Muscle layer of colon (tissue), 2 donors: ENCODE data around the gene GNB1L.

ENCODE experiments used
- H3K27ac ChIP-seq: one replicate; pipeline ENCODE4 v1.7.0; 2013; ENCODE audit warnings: low read depth, mild to moderate bottlenecking, low read length, moderate library complexity
- H3K27me3 ChIP-seq, 2 donors: one replicate each; pipeline ENCODE4 v1.7.0; 2013; ENCODE audit warnings: low read length in 2 of 2, mild to moderate bottlenecking in 2 of 2; ENCODE audit not compliant: insufficient read depth in 2 of 2, control insufficient read depth in 1 of 2
- H3K36me3 ChIP-seq: one replicate; pipeline ENCODE4 v1.7.0; 2013; ENCODE audit warnings: mild to moderate bottlenecking, low read length; ENCODE audit not compliant: insufficient read depth
- H3K4me1 ChIP-seq: one replicate; pipeline ENCODE4 v1.7.0; 2013; ENCODE audit warnings: mild to moderate bottlenecking, low read length; ENCODE audit not compliant: insufficient read depth
- H3K4me3 ChIP-seq, 2 donors: one replicate each; pipeline ENCODE4 v1.7.0; 2013; ENCODE audit warnings: low read length in 2 of 2, low read depth in 1 of 2, mild to moderate bottlenecking in 1 of 2, moderate library complexity in 1 of 2
- H3K9ac ChIP-seq: one replicate; pipeline ENCODE4 v1.7.0; 2013; ENCODE audit warnings: low read length
- H3K9me3 ChIP-seq: one replicate; pipeline ENCODE4 v1.7.0; 2013; ENCODE audit warnings: mild to moderate bottlenecking, low read length
- donor health status: abdominal sarcoma.
- donor health status: Adenocarcinoma of cecum.

Gene GNB1L

GRCh38 chr22:19879246-19879570 lies 24.5 kb upstream of the GNB1L start:
- peaks cover 18% of the 10 kb centered on the region for H3K4me1 ChIP-seq
- H3K9me3 ChIP-seq = no peaks in the 10 kb centered on the region
- H3K27ac ChIP-seq = no peak overlapping the region
- no peaks in the 10 kb centered on the region for H3K27me3 ChIP-seq
- no peak overlapping the region for H3K9ac ChIP-seq
- H3K36me3 ChIP-seq = no peaks in the 10 kb centered on the region
- no peak overlapping the region for H3K4me3 ChIP-seq

- Histone ChIP-seq H3K9me3 (no peaks in the 10 kb centered on the region), H3K27me3 (no peaks in the 10 kb centered on the region), H3K27ac (no peak overlapping the region), H3K9ac (no peak overlapping the region), H3K36me3 (no peaks in the 10 kb centered on the region), H3K4me1 (peaks cover 18% of the 10 kb centered on the region), H3K4me3 (no peak overlapping the region)
Observed at GRCh38 chr22:19878461-19879245, 24.0 kb upstream of the GNB1L start.

GRCh38 chr22:19877626-19878339 lies 23.1 kb upstream of the GNB1L start:
- Histone ChIP-seq H3K27ac (no peak overlapping the region), H3K4me1 (peaks cover 18% of the 10 kb centered on the region)

DNA sequence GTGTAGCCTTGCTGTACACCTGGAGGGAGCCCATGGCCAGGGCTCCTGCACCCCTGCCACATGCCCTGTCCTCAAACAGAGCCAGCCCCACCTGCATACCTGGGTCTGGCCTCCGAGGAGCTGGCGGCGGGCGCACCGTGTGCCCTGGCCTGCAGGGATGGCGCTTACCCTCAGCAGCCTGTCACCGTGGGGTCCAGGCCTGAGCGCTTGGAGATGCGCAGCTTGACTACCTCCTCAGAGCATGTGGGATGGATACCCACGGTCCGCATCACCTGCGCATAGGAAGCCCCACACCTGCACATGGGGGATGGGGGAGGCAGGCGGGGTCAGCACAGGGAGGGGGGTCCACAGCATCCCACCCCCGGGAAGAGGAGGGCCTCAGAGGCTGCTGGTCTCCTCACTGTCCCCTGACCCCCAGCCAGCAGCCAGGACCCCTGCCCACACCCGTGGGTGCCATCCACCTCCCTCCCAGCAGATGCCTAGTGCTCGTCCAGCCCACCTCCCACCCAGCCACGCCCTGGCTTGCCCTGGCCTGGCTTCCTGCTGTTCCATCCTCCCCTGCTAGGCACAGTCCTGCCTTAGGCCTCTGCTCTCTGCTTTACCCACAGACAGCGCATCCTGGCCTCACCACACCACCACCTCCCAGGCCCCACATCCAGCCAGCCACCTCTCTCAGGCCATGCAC lies 22.4 kb upstream of the GNB1L start:
- Histone ChIP-seq H3K27ac (no peak overlapping the region), H3K9me3 (no peaks in the 10 kb centered on the region), H3K27me3 (peaks cover 0 to 4% of the 10 kb centered on the region in 2 donors), H3K4me3 (no peak overlapping the region), H3K4me1 (peaks cover 18% of the 10 kb centered on the region), H3K36me3 (no peaks in the 10 kb centered on the region), H3K9ac (no peak overlapping the region)

More at GRCh38 chr22:19877626-19878339, 23.1 kb upstream of the GNB1L start:
- Histone ChIP-seq H3K4me3 (no peak overlapping the region), H3K36me3 (no peaks in the 10 kb centered on the region), H3K27me3 (peaks cover 0 to 4% of the 10 kb centered on the region in 2 donors), H3K9me3 (no peaks in the 10 kb centered on the region), H3K9ac (no peak overlapping the region)

GRCh38 chr22:19876314-19876940 lies 21.8 kb upstream of the GNB1L start:
- no peak overlapping the region for H3K4me3 ChIP-seq
- H3K27me3 ChIP-seq = peaks cover 0 to 4% of the 10 kb centered on the region in 2 donors
- H3K9me3 ChIP-seq = no peaks in the 10 kb centered on the region
- H3K36me3 ChIP-seq = no peaks in the 10 kb centered on the region
- peaks cover 11% of the 10 kb centered on the region for H3K4me1 ChIP-seq
- no peak overlapping the region for H3K9ac ChIP-seq
- H3K27ac ChIP-seq = no peak overlapping the region

DNA sequence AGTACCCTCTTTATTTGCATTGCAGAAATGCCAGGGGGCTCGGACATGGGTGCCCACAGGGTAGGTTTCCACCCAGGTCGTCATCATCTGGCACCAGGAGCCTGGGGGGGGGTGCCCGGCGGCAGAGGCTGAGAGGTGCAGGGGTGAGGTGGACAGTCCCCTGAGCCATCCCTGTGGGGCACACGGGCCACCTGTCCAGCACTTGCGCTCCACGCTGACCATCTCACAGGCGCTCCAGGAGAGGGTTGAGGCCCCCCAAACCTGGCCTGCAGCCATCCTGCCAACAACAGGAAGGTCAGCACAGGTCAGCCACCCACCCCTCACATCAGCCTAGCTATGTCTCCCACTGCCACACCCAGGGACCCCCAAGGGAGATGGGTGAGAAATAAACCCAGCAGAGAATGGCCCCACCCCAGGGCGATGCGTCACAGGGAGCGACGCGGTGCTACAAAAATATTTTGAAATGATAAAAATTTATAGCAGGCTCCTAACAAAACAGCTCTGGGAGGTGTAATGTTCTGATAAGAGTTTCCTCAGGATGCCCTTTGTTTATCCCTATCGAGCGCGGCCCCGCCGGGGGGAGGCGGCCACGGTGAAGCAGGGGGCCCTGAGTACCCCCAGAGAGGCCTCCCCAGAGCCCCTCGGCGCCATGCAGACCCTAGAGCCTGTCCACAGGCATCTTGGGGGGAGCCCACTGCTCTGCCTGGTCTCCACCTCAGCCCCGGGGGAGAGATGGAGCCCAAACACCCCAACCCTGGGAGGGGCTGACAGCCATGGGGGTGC lies 21.0 kb upstream of the GNB1L start:
- H3K27ac ChIP-seq = no peak overlapping the region
- no peaks in the 10 kb centered on the region for H3K9me3 ChIP-seq
- peaks cover 5% of the 10 kb centered on the region for H3K4me1 ChIP-seq
- H3K36me3 ChIP-seq = no peaks in the 10 kb centered on the region
- no peak overlapping the region for H3K4me3 ChIP-seq
- no peak overlapping the region for H3K9ac ChIP-seq
- peaks cover 0 to 4% of the 10 kb centered on the region in 2 donors for H3K27me3 ChIP-seq

GRCh38 chr22:19875061-19875530 lies 20.4 kb upstream of the GNB1L start:
- Histone ChIP-seq H3K9me3 (no peaks in the 10 kb centered on the region), H3K27ac (no peak overlapping the region), H3K9ac (no peak overlapping the region), H3K4me1 (no peaks in the 10 kb centered on the region), H3K36me3 (no peaks in the 10 kb centered on the region), H3K4me3 (no peak overlapping the region), H3K27me3 (peaks cover 0 to 4% of the 10 kb centered on the region in 2 donors)

DNA sequence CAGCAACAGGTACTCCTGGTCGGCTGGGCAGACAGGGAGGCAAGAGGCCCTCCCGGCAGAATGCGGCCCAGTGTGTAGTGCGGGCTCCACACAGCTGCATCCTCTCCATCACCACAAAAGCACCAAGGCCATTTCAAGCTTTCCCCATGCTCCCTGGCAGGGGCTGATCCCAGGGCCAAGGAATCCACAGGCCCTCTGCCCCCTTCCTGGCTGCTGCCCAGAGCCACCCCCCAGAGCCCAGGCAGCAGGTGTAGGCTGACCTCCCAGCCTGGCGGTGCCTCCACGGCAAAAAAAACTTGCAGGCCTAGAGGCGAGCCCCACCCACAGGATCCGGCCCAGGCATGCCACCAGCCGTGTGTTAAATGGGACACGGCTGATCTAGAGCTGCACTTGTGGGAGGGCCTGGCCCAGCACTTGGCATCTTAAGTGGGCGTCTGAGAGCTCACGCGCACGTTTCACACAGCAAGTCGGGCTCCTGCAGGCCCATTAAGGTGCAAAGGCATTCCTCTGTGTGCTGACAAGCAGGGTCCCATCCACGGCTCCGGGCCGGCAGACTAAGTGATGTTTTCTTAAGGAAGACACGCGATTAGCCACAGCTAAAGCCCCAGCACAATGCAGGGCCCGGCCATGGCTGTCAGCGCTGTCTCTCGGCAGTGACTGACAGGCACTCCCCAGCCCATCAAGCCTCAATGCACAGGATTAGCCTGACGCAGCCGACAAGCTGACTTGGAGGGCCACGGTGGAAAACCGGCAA lies 19.8 kb upstream of the GNB1L start:
- no peak overlapping the region for H3K9ac ChIP-seq

DNA sequence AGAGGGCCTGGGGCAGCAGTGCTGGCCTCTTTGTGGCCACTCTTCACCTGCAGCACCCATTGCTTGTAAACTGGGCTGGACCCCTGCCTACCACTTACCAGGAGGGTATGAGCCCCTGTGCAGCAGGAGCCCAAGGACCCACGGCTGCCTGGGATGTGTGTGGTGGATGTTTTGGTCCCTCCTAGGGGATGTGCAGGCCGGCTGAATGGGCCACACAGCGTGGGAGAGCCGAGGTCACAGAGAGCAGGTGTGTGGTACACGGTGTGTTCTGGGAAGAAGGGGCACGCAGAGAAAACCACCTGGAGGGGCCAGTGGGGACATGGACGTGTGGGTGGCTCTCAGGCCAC lies 19.3 kb upstream of the GNB1L start:
- no peaks in the 10 kb centered on the region for H3K9me3 ChIP-seq
- H3K27me3 ChIP-seq = peaks cover 0 to 4% of the 10 kb centered on the region in 2 donors

More for the DNA sequence above, 19.8 kb upstream of the GNB1L start:
- H3K36me3 ChIP-seq = no peaks in the 10 kb centered on the region
- H3K27me3 ChIP-seq = peaks cover 0 to 4% of the 10 kb centered on the region in 2 donors
- no peak overlapping the region for H3K27ac ChIP-seq
- no peaks in the 10 kb centered on the region for H3K9me3 ChIP-seq
- no peak overlapping the region for H3K4me3 ChIP-seq
- H3K4me1 ChIP-seq = no peaks in the 10 kb centered on the region

DNA sequence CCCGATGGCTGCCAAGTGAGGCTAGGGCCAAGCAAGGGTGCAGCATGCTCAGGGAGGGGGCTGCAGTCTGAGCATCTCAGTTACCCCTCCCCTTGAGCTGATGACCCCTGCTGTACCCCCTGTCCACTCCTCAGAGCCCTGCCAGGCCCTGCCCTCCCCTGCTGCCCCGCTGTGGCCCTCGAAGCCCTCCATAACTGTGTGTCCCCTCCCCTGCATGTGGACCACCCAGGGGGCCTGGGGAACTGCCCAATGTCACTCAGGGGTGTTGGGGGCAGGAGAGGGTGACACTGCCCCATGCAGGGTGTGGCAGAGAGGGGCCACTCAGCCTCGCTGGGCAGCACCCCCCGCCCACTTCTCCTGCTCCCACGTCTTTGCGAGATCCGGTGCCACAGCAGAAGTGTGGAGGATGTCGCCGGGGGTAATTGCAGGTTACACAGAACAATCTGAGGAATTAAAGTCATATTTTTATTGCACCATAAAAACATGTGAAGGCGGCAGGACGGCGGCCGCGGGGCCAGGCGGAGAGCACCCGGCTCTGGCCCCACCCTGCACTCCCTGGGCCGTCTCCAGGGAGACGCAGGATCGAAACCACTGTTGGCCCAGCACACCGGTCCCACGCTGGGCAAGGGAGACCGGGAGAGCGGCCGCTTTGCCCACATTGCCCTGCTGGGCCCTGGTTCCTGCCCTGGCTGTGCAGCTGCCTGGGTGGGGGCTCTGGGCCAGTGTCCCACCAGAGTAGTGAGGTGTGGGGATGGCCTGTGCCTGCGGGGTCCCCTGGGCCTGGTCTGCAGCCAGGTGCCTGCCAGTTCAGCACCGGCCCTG lies 18.7 kb upstream of the GNB1L start:
- H3K4me1 ChIP-seq = no peaks in the 10 kb centered on the region
- H3K9me3 ChIP-seq = no peaks in the 10 kb centered on the region
- peaks cover 0 to 4% of the 10 kb centered on the region in 2 donors for H3K27me3 ChIP-seq
- H3K9ac ChIP-seq = no peak overlapping the region
- no peak overlapping the region for H3K4me3 ChIP-seq
- H3K27ac ChIP-seq = no peak overlapping the region
- no peaks in the 10 kb centered on the region for H3K36me3 ChIP-seq

More for the DNA sequence above, 19.3 kb upstream of the GNB1L start:
- Histone ChIP-seq H3K36me3 (no peaks in the 10 kb centered on the region), H3K9ac (no peak overlapping the region), H3K27ac (no peak overlapping the region), H3K4me1 (no peaks in the 10 kb centered on the region), H3K4me3 (no peak overlapping the region)
